Measurements from ENCODE around the gene ACSL6. TPM values are rescaled to one million over a fixed set of nuclear protein-coding genes. Genes with fewer than 3 reads are reported as not detected.
A peak's percentile ranks its signal among the peaks of the same experiment; 100 is the strongest.

Gene ACSL6
- polyA plus RNA-seq, 2 of the 4 experiments (the other 2 are of a cell fraction), result 0.06 to 0.09 TPM

- FAIRE-seq (no peak), DNase-seq (ENCODE audit: low read depth in 1 of 2, low spot score in 1 of 2) (no peak), ATAC-seq (no peak)
- Histone ChIP-seq H3K4me2 (no peak overlapping the region), H3K27ac (no peak overlapping the region), H3K4me1 (no peaks in the 10 kb centered on the region), H3K9me3 (no peaks in the 10 kb centered on the region), H3K4me3 (no peak overlapping the region)
- CTCF ChIA-PET, result interaction anchor here (1.1 kb wide), 1 partner anchor 8 kb away, joined by 3 read pairs; no protein-coding TSS in a partner anchor
- POLR2A ChIA-PET, result no interaction called here
- TF ChIP-seq BHLHE40 (IDR thresholded peaks at IDR 0.05; ENCODE audit: low read depth, low read length), result no peak
- TF ChIP-seq MAX (IDR thresholded peaks at IDR 0.05), result no peak
- no peak for TF ChIP-seq KDM1A (IDR thresholded peaks at IDR 0.05; ENCODE audit: low read depth)
- no peak for TF ChIP-seq HDAC2 (IDR thresholded peaks at IDR 0.05)
- no peak for TF ChIP-seq FOSB (CRISPR knock-in tag; IDR thresholded peaks at IDR 0.05)
- TF ChIP-seq SREBF2 (IDR thresholded peaks at IDR 0.05), result no peak
Measured at GRCh38 chr5:131953969-131954368, 57.5 kb downstream of the ACSL6 start.

DNA sequence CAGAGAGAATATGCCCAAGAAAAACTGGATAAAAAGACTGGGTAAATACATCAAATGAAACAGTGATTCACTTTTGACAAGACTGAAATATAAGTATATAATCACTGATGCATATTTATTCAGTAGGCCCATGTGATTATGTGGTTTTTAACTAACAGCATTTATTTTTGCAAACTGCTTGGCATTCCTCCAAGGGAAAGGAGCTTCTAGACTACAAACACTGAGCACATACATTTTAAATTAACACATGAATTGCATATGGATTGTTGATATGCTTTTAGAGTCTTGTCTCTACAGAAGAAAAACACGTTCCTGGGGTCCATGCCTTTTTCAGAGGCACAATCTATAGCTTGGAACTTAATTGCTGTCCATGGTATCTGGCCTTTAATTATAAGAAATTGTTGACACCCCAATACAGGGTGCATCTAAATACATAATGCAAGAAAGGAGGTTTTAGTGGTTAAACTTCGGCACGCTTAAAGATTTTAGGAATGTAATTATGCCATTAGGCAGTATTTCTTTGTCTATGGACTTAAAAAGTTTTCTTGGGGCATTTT, 59.1 kb downstream of the ACSL6 start:
- Histone ChIP-seq H3K9me3 (no peaks in the 10 kb centered on the region), H3K4me1 (no peaks in the 10 kb centered on the region), H3K4me3 (no peak overlapping the region), H3K4me2 (no peak overlapping the region), H3K27ac (no peak overlapping the region)
- DNase-seq (ENCODE audit: low read depth in 1 of 2, low spot score in 1 of 2) (no peak), ATAC-seq (no peak), FAIRE-seq (no peak)
- POLR2A ChIA-PET, result no interaction called here
- no peak for TF ChIP-seq ESRRA (IDR thresholded peaks at IDR 0.05; ENCODE audit: borderline replicate concordance, low read length)
- TF ChIP-seq EHF (CRISPR knock-in tag; IDR thresholded peaks at IDR 0.05), result no peak
- TF ChIP-seq, protein P1, sequence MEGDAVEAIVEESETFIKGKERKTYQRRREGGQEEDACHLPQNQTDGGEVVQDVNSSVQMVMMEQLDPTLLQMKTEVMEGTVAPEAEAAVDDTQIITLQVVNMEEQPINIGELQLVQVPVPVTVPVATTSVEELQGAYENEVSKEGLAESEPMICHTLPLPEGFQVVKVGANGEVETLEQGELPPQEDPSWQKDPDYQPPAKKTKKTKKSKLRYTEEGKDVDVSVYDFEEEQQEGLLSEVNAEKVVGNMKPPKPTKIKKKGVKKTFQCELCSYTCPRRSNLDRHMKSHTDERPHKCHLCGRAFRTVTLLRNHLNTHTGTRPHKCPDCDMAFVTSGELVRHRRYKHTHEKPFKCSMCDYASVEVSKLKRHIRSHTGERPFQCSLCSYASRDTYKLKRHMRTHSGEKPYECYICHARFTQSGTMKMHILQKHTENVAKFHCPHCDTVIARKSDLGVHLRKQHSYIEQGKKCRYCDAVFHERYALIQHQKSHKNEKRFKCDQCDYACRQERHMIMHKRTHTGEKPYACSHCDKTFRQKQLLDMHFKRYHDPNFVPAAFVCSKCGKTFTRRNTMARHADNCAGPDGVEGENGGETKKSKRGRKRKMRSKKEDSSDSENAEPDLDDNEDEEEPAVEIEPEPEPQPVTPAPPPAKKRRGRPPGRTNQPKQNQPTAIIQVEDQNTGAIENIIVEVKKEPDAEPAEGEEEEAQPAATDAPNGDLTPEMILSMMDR (IDR thresholded peaks at IDR 0.05), result no peak
- no peak for TF ChIP-seq MAX (IDR thresholded peaks at IDR 0.05)
- no peak for TF ChIP-seq MAFK (IDR thresholded peaks at IDR 0.05; ENCODE audit: partially characterized antibody)
- TF ChIP-seq NPAS2 (CRISPR knock-in tag; IDR thresholded peaks at IDR 0.05; ENCODE audit: borderline replicate concordance), result no peak
- TF ChIP-seq REST (IDR thresholded peaks at IDR 0.05), result peak; percentile 71; the same call in 1 of the 2 replicates
- TF ChIP-seq TP53 (CRISPR knock-in tag; IDR thresholded peaks at IDR 0.05), result no peak
- CTCF ChIA-PET, result no interaction called here
- 47% methylated on average over 3 of the region's 3 CpGs for WGBS (ENCODE audit: missing lambda C conversion rate)

GRCh38 chr5:131950706-131951105, 60.8 kb downstream of the ACSL6 start:
- Histone ChIP-seq H3K4me2 (no peak overlapping the region), H3K4me3 (no peak overlapping the region), H3K27ac (no peak overlapping the region), H3K9me3 (no peaks in the 10 kb centered on the region), H3K4me1 (no peaks in the 10 kb centered on the region)
- TF ChIP-seq KDM1A (IDR thresholded peaks at IDR 0.05; ENCODE audit: low read depth) (no peak), MAFK (IDR thresholded peaks at IDR 0.05; ENCODE audit: partially characterized antibody) (peak; percentile 44), KDM5A (IDR thresholded peaks at IDR 0.05) (no peak), TP53 (CRISPR knock-in tag; IDR thresholded peaks at IDR 0.05) (no peak), FOXS1 (CRISPR knock-in tag; IDR thresholded peaks at IDR 0.05) (no peak), ZSCAN20 (CRISPR knock-in tag; IDR thresholded peaks at IDR 0.05) (no peak), NFE2L2 (conservative IDR thresholded peaks at IDR 0.05; ENCODE audit: low read length) (peak; percentile 68)
- TF ChIP-seq, protein P2, sequence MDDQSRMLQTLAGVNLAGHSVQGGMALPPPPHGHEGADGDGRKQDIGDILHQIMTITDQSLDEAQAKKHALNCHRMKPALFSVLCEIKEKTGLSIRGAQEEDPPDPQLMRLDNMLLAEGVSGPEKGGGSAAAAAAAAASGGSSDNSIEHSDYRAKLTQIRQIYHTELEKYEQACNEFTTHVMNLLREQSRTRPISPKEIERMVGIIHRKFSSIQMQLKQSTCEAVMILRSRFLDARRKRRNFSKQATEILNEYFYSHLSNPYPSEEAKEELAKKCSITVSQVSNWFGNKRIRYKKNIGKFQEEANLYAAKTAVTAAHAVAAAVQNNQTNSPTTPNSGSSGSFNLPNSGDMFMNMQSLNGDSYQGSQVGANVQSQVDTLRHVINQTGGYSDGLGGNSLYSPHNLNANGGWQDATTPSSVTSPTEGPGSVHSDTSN (IDR thresholded peaks at IDR 0.05), result no peak
- no peak for DNase-seq (ENCODE audit: low read depth in 1 of 2, low spot score in 1 of 2)
- 66% methylated on average over 1 of the region's 1 CpG for WGBS (ENCODE audit: missing lambda C conversion rate)
- CTCF ChIA-PET, result no interaction called here
- POLR2A ChIA-PET, result no interaction called here
- no peak for ATAC-seq
- FAIRE-seq, result no peak
